ACC112 (cell line): ENCODE measurements around the gene KCNG4.
"Not testable (repeated sequence)": the region's sequence is repeated elsewhere in the genome, so short reads cannot be mapped to it uniquely, and the experiment has no call there.

Source experiments
- H2AFZ ChIP-seq: fragments of 200-600 bp; sonication (generic); one replicate; pipeline ENCODE4 v1.6.0; 2017; ENCODE audit warnings: antibody characterized with exemption, low read length; ENCODE audit not compliant: unreplicated experiment
- H3K27ac ChIP-seq: fragments of 200-600 bp; sonication (generic); 2 replicates; pipeline ENCODE4 v1.5.1; 2014; ENCODE audit warnings: low read depth, mild to moderate bottlenecking, antibody characterized with exemption, low read length, moderate library complexity
- H3K27me3 ChIP-seq: fragments of 200-600 bp; sonication (generic); 2 replicates; pipeline ENCODE4 v1.6.1; 2014; ENCODE audit warnings: mild to moderate bottlenecking, antibody characterized with exemption, low read length, moderate library complexity, mixed read lengths; ENCODE audit not compliant: insufficient read depth
- H3K36me3 ChIP-seq: fragments of 200-600 bp; sonication (generic); 2 replicates; pipeline ENCODE4 v1.6.1; 2016; ENCODE audit warnings: mild to moderate bottlenecking, antibody characterized with exemption, low read length, moderate library complexity, mixed read lengths; ENCODE audit not compliant: insufficient read depth
- H3K4me1 ChIP-seq: fragments of 200-600 bp; sonication (generic); one replicate; pipeline ENCODE4 v1.6.1; 2016; ENCODE audit warnings: low read length, mixed read lengths; ENCODE audit not compliant: insufficient read depth, unreplicated experiment, control insufficient read depth
- H3K4me3 ChIP-seq: fragments of 200-600 bp; sonication (generic); 2 replicates; pipeline ENCODE4 v1.5.1; 2014; ENCODE audit warnings: mild to moderate bottlenecking, low read depth, low read length
- H3K79me2 ChIP-seq: fragments of 200-600 bp; sonication (generic); one replicate; pipeline ENCODE4 v1.6.0; 2016; ENCODE audit warnings: low read length; ENCODE audit not compliant: control insufficient read depth, unreplicated experiment, insufficient read depth

KCNG4 gene

DNA sequence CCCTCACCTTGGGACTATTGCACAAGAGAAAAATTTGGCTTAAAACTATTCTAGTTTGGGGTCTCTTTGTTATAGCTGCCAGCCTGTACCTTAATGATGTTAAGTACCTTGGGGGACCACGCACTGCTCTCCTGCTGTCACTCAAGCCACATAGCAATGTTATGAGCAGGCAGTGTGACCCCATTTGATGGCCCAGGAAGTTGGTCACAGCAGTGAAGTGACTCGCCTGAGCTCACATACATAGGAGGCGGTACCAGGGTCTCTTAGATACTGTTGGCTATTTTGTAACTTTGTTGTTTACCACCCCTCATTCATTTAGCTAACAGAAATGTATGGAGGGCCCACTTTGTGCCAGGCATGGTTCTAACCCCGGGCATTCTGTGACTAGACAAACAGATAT lies 16.4 kb downstream of the KCNG4 start:
- Histone ChIP-seq H3K4me1 (peaks cover 20% of the 10 kb centered on the region), H3K27me3 (no peaks in the 10 kb centered on the region), H3K27ac (no peak overlapping the region), H3K36me3 (no peaks in the 10 kb centered on the region), H3K4me3 (no peak overlapping the region), H2AFZ (no peak overlapping the region), H3K79me2 (no peaks in the 10 kb centered on the region)

DNA sequence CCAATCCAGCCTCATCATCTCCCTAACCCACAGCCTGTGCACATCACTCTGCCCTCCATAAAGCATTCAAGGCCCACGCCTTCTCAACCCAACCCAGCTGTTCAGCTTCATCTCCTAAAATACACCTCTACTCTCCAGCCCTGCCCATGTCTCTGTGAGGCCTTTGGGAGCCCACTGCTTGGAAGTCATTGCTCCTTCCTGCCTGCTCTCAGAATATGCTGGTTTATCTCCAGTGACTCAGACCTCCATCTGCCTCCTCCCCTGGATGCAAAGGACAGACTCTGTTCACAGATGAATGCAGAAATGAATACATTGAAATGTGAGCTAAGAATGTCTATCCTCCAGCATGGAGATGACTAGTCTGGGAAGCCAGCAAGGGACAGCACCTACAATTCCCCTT lies 19.0 kb downstream of the KCNG4 start:
- no peak overlapping the region for H2AFZ ChIP-seq
- H3K27me3 ChIP-seq: no peaks in the 10 kb centered on the region
- H3K27ac ChIP-seq: no peak overlapping the region
- no peak overlapping the region for H3K4me3 ChIP-seq
- H3K79me2 ChIP-seq: no peaks in the 10 kb centered on the region
- peaks cover 12% of the 10 kb centered on the region for H3K4me1 ChIP-seq
- no peaks in the 10 kb centered on the region for H3K36me3 ChIP-seq

- Histone ChIP-seq H3K36me3 (no peaks in the 10 kb centered on the region), H3K4me1 (peaks cover 7% of the 10 kb centered on the region), H3K27me3 (no peaks in the 10 kb centered on the region), H3K79me2 (no peaks in the 10 kb centered on the region), H2AFZ (no peak overlapping the region), H3K27ac (no peak overlapping the region), H3K4me3 (no peak overlapping the region)
Measured at GRCh38 chr16:84218956-84219355, 20.9 kb downstream of the KCNG4 start.

- H3K36me3 ChIP-seq: no peaks in the 10 kb centered on the region
- no peak overlapping the region for H2AFZ ChIP-seq
- no peaks in the 10 kb centered on the region for H3K79me2 ChIP-seq
- H3K4me1 ChIP-seq: peaks cover under 1% of the 10 kb centered on the region
- no peaks in the 10 kb centered on the region for H3K27me3 ChIP-seq
- H3K4me3 ChIP-seq: no peak overlapping the region
- no peak overlapping the region for H3K27ac ChIP-seq
Measured at GRCh38 chr16:84218176-84218823, 21.5 kb downstream of the KCNG4 start.

GRCh38 chr16:84216144-84216543 lies 23.7 kb downstream of the KCNG4 start:
- H3K27me3 ChIP-seq, H3K36me3 ChIP-seq, H3K4me3 ChIP-seq, H3K79me2 ChIP-seq, H3K4me1 ChIP-seq, H2AFZ ChIP-seq, H3K27ac ChIP-seq: not testable (repeated sequence)

GRCh38 chr16:84215531-84215930 lies 24.3 kb downstream of the KCNG4 start:
- H3K4me3 ChIP-seq: no peak overlapping the region
- no peaks in the 10 kb centered on the region for H3K79me2 ChIP-seq
- no peak overlapping the region for H3K27ac ChIP-seq
- no peaks in the 10 kb centered on the region for H3K36me3 ChIP-seq
- no peak overlapping the region for H2AFZ ChIP-seq
- H3K4me1 ChIP-seq: no peaks in the 10 kb centered on the region
- no peaks in the 10 kb centered on the region for H3K27me3 ChIP-seq

DNA sequence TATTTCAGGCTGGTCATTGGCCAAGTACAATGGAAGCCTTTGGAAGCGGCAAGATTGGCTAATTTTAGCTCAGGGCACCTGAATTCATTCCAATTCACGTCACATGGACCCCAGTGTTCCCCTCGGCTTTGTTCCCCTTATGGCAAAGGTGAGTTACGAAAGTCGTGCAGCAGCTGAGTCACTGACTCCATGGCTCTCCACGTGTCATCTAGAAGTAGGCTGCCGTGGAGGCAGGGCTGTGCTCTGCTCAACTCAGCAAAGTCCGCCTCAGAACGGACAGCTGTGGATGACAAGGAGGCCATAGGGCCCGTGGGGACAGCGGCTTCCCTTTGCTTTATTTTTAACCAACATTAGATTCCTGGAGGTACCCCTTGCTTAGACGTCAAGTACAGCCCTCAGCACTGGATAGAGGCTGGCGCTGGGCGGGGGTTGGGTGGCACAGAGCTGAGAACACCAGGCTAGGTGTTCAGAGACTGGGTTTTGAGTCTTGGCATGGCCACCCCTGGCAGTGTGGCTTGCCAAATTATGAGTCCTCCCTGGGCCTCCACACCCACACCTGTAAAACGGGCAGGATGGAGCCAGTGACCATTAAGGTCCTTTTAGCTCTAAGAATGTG lies 25.3 kb downstream of the KCNG4 start:
- H3K27me3 ChIP-seq: no peaks in the 10 kb centered on the region
- no peak overlapping the region for H3K4me3 ChIP-seq
- H3K79me2 ChIP-seq: no peaks in the 10 kb centered on the region
- no peak overlapping the region for H3K27ac ChIP-seq
- H3K36me3 ChIP-seq: no peaks in the 10 kb centered on the region
- H2AFZ ChIP-seq: no peak overlapping the region
- no peaks in the 10 kb centered on the region for H3K4me1 ChIP-seq

GRCh38 chr16:84212631-84213030 lies 27.2 kb downstream of the KCNG4 start:
- H3K4me3 ChIP-seq: no peak overlapping the region
- H3K79me2 ChIP-seq: no peaks in the 10 kb centered on the region
- no peaks in the 10 kb centered on the region for H3K27me3 ChIP-seq
- H3K36me3 ChIP-seq: no peaks in the 10 kb centered on the region
- no peak overlapping the region for H2AFZ ChIP-seq
- H3K27ac ChIP-seq: no peak overlapping the region
- no peaks in the 10 kb centered on the region for H3K4me1 ChIP-seq

DNA sequence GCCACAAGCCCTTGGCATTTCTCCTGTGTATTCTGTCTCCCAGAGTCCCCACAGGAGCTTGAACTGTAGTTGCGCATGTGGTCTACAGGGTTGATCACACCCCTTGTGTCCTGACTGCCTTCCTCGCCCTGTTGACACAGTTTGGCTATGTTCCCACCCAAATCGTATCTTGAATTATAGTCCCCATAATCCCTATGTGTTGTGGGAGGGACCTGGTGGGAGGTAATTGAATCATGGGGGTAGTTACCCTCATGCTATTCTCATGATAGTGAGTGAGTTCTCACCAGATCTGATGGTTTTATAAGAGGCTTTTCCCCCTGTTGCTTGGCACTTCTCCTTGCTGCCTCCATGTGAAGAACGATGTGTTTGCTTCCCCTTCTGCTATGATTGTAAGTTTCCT lies 27.7 kb downstream of the KCNG4 start:
- H3K4me3 ChIP-seq: no peak overlapping the region
- H3K27me3 ChIP-seq: no peaks in the 10 kb centered on the region
- H2AFZ ChIP-seq: no peak overlapping the region
- no peaks in the 10 kb centered on the region for H3K79me2 ChIP-seq
- no peak overlapping the region for H3K27ac ChIP-seq
- no peaks in the 10 kb centered on the region for H3K36me3 ChIP-seq
- H3K4me1 ChIP-seq: no peaks in the 10 kb centered on the region

DNA sequence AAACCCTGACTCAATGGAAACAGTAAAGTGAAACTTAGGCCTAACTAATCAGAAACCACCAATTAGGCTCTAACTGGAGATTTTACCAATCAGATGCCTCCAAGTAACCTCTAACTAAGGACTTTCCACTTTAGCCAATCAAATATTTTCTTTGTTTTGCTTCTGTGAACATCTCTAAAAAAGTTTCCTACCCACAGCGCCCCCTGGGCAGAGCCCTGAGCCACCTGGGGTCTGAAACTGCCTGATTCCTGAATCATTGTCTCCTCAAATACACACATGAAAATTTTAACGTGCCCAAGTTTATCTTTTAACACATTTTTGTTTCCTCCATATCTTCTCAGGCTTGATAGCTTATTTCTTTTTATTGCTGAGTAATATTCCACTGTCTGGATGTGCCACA lies 29.8 kb downstream of the KCNG4 start:
- Histone ChIP-seq H3K79me2 (no peaks in the 10 kb centered on the region), H3K4me1 (peaks cover 4% of the 10 kb centered on the region), H3K27ac (no peak overlapping the region), H3K27me3 (0 out of 2 replicates have a peak, but pooled peaks cover 2% of the 10 kb centered on the region), H3K4me3 (no peak overlapping the region), H2AFZ (no peak overlapping the region), H3K36me3 (no peaks in the 10 kb centered on the region)

DNA sequence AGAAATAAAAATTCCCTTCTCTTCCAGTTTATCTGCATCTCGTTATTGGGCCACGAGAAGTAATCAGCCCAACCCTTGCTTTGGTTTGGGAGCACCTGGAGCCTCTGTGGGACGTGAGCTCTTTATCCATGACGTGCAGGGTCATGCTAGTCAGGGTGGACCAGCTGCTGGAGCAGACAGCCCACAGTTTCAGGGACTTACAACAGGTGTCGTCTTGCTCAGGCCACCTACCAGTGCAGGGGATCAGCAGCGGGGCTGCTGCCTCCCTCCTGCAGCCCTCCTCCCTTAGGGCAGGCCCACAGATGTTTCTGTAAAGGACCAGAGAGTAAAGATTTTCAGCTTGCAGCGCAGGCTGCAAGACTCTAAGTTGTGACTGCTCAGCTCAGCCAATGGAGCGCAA lies 31.9 kb downstream of the KCNG4 start:
- Histone ChIP-seq H2AFZ (no peak overlapping the region), H3K4me3 (no peak overlapping the region), H3K27me3 (0 out of 2 replicates have a peak, but pooled peaks cover 2% of the 10 kb centered on the region), H3K4me1 (peaks cover 4% of the 10 kb centered on the region), H3K27ac (no peak overlapping the region), H3K79me2 (no peaks in the 10 kb centered on the region), H3K36me3 (no peaks in the 10 kb centered on the region)
